Stimulated activated CD4-positive, alpha-beta T cell treated with anti-CD3 and anti-CD28 coated beads, Interleukin-1b, Interleukin-23, amount 100 ng/mL, for 48 hours (primary cell): Measurements from ENCODE around the gene RBFOX2.
A peak's percentile ranks its signal among the peaks of the same experiment; 100 is the strongest.

ENCODE experiments used
- DNase-seq: peaks from one replicate; pipeline ENCODE4 v3.0.0-alpha.2; 2020

The RBFOX2 gene

GRCh38 chr22:35921044-35921443 is 107.6 kb downstream of the RBFOX2 start:
- DNase-seq: no peak

- DNase-seq: no peak
Measured at GRCh38 chr22:35919002-35919542, 109.6 kb downstream of the RBFOX2 start.

GRCh38 chr22:35918456-35918855 is 110.2 kb downstream of the RBFOX2 start:
- DNase-seq: no peak

- DNase-seq: no peak
Measured at GRCh38 chr22:35917651-35918050, 111.0 kb downstream of the RBFOX2 start.

GRCh38 chr22:35915477-35916013 is 113.1 kb downstream of the RBFOX2 start:
- no peak for DNase-seq

GRCh38 chr22:35914665-35915476 is 113.8 kb downstream of the RBFOX2 start:
- DNase-seq: no peak

- DNase-seq: no peak
Measured at GRCh38 chr22:35914357-35914664, 114.3 kb downstream of the RBFOX2 start.

- no peak for DNase-seq
Measured at GRCh38 chr22:35913925-35914324, 114.7 kb downstream of the RBFOX2 start.

- no peak for DNase-seq
Measured at GRCh38 chr22:35912658-35913057, 116.0 kb downstream of the RBFOX2 start.

GRCh38 chr22:35911877-35912276 is 116.7 kb downstream of the RBFOX2 start:
- no peak for DNase-seq

GRCh38 chr22:35910926-35911325 is 117.7 kb downstream of the RBFOX2 start:
- DNase-seq: no peak

GRCh38 chr22:35910003-35910769 is 118.4 kb downstream of the RBFOX2 start:
- DNase-seq: no peak

GRCh38 chr22:35905894-35906293 is 122.7 kb downstream of the RBFOX2 start:
- no peak for DNase-seq

- DNase-seq: no peak
Measured at GRCh38 chr22:35904752-35905151, 123.9 kb downstream of the RBFOX2 start.

- DNase-seq: no peak
Measured at GRCh38 chr22:35904336-35904692, 124.3 kb downstream of the RBFOX2 start.

- DNase-seq: no peak
Measured at GRCh38 chr22:35903571-35904335, 124.9 kb downstream of the RBFOX2 start.

- DNase-seq: peak; percentile 10
Measured at GRCh38 chr22:35900483-35901168, 128.0 kb downstream of the RBFOX2 start.

GRCh38 chr22:35899736-35900135 is 128.9 kb downstream of the RBFOX2 start:
- no peak for DNase-seq

- DNase-seq: no peak
Measured at GRCh38 chr22:35896111-35896705, 132.4 kb downstream of the RBFOX2 start.

GRCh38 chr22:35894937-35895708 is 133.5 kb downstream of the RBFOX2 start:
- no peak for DNase-seq

- DNase-seq: no peak
Measured at GRCh38 chr22:35894464-35894878, 134.2 kb downstream of the RBFOX2 start.
